Esophagus mucosa (tissue), 1 donor: ENCODE results near the gene PALS1. TPM values are rescaled to one million over a fixed set of nuclear protein-coding genes. Genes with fewer than 3 reads are reported as not detected.
"Not testable (repeated sequence)": the region's sequence is repeated elsewhere in the genome, so short reads cannot be mapped to it uniquely, and the experiment has no call there.

Experiments
- ATAC-seq: fragments of 200-7000 bp; cut with Tn5 transposase; one replicate; pipeline ENCODE4 v1.9.1; 2020
- total RNA-seq: library from RNA; stranded (reverse); gene quantifications from one replicate; pipeline ENCODE4 v1.2.4, GENCODE V29; 2023
- donor health status: DM: yes; HTN: yes; CAD: no.

PALS1 gene
- total RNA-seq, 1 donor from 2014 or later, result 21.6 TPM

- no peak for ATAC-seq
Measured at GRCh38 chr14:67260965-67261364, 19.7 kb downstream of the PALS1 start.

GRCh38 chr14:67263499-67264149, 22.4 kb downstream of the PALS1 start:
- ATAC-seq, result no peak

GRCh38 chr14:67265131-67265530, 23.9 kb downstream of the PALS1 start:
- no peak for ATAC-seq

- no peak for ATAC-seq
Measured at GRCh38 chr14:67267576-67268328, 26.5 kb downstream of the PALS1 start.

GRCh38 chr14:67268426-67269150, 27.4 kb downstream of the PALS1 start:
- peak; percentile 77 for ATAC-seq

- ATAC-seq, result no peak
Measured at GRCh38 chr14:67269298-67270060, 28.2 kb downstream of the PALS1 start.

- no peak for ATAC-seq
Measured at GRCh38 chr14:67270145-67270753, 29.0 kb downstream of the PALS1 start.

GRCh38 chr14:67270933-67271332, 29.7 kb downstream of the PALS1 start:
- ATAC-seq, result no peak

- ATAC-seq, result not testable (repeated sequence)
Measured at GRCh38 chr14:67273281-67273680, 32.0 kb downstream of the PALS1 start.

- ATAC-seq, result no peak
Measured at GRCh38 chr14:67276131-67276530, 34.9 kb downstream of the PALS1 start.

GRCh38 chr14:67280506-67280905, 39.3 kb downstream of the PALS1 start:
- ATAC-seq, result no peak

- ATAC-seq, result no peak
Measured at GRCh38 chr14:67285876-67286452, 44.7 kb downstream of the PALS1 start.

Other genes starting within 250 kb of the PALS1 start
- not detected for gene GARIN2, start 52.0 kb upstream of the PALS1 start, total RNA-seq
- gene ATP6V1D, start 118.4 kb downstream of the PALS1 start, total RNA-seq, result 70.0 TPM
- gene EIF2S1, start 118.9 kb downstream of the PALS1 start, total RNA-seq, result 94.2 TPM
- 24.5 TPM for gene PLEK2, start 170.7 kb downstream of the PALS1 start, total RNA-seq
- 0.80 TPM for gene TMEM229B, start 247.3 kb downstream of the PALS1 start, total RNA-seq